Neural progenitor cell (in vitro differentiated cells): ENCODE results near the gene ANKS4B.

ENCODE experiments used
- CTCF ChIP-seq: fragments of 200-600 bp; sonication (generic); IDR thresholded peaks from 2 replicates; pipeline ENCODE4 v1.5.1; 2017; ENCODE audit warnings: antibody characterized with exemption, mild to moderate bottlenecking
- EZH2phosphoT487 ChIP-seq: fragments of 200-600 bp; sonication (generic); IDR thresholded peaks from 2 replicates; pipeline ENCODE4 v1.6.1; 2017; ENCODE audit warnings: antibody characterized with exemption

- TF ChIP-seq CTCF (no peak), EZH2phosphoT487 (no peak)
Measured at GRCh38 chr16:21189311-21189710, 44.2 kb upstream of the ANKS4B start.
